HG03280 (cell line): ENCODE data around the gene SERPINA9.

Experiments
- ATAC-seq: cut with Tn5 transposase; IDR thresholded peaks from one replicate; pipeline ENCODE4 v1.9.1; 2021; ENCODE audit warnings: mild to moderate bottlenecking, moderate library complexity; ENCODE audit not compliant: unreplicated experiment

The SERPINA9 gene

GRCh38 chr14:94462763-94463572 lies 13.0 kb downstream of the SERPINA9 start:
- no peak for ATAC-seq

DNA sequence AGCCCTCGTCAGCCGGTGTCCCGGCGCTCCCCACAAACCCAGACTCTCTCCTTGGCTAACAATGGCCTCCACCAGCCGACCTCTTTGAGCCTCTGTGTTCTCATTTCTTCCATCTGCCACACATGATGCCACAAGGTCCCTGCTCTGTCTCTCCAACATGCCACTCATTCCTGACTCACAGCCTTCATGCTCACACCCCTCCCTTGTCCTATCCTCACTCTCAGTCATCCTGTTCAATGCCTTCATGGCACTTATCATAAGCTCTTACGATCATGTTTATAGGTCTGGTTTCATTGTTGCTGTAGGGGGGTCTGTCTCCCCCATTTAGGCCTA lies 13.8 kb downstream of the SERPINA9 start:
- ATAC-seq: no peak

DNA sequence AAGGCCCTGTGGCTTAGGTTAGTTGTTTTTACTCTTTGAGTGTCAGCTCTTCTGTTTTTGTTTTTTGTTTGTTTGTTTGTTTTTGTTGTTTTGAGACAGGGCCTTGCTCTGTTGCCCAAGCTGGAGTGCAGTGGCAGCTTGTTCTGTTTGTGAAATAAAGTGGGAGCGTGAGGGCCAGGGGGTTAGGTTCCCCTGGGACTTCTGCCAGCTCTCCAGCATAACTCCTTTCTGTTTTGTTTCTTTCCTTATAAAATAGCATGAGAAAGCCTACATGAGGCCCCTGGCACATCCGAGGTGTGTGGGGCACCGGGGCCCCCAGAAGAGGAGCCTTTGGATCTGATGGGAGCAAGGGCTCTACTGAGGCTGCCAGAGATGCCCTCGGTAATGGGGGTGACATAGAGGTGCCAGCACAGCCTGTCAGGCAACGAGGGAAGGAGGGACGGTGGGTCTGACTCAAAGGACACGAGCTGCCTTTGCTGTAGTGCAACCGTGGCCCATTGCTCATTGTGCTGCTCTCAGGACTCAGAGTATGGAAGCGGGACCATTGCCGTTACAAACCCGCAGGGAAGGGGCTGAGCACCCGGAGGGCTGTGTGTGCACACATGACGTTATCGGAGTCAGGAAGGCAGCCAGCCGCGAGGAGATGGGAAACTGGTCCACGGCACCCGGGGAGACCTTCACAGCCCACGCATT lies 14.3 kb downstream of the SERPINA9 start:
- no peak for ATAC-seq

GRCh38 chr14:94460631-94461416 lies 15.2 kb downstream of the SERPINA9 start:
- ATAC-seq: no peak

GRCh38 chr14:94458558-94459205 lies 17.3 kb downstream of the SERPINA9 start:
- ATAC-seq: no peak

GRCh38 chr14:94458096-94458495 lies 17.9 kb downstream of the SERPINA9 start:
- no peak for ATAC-seq

DNA sequence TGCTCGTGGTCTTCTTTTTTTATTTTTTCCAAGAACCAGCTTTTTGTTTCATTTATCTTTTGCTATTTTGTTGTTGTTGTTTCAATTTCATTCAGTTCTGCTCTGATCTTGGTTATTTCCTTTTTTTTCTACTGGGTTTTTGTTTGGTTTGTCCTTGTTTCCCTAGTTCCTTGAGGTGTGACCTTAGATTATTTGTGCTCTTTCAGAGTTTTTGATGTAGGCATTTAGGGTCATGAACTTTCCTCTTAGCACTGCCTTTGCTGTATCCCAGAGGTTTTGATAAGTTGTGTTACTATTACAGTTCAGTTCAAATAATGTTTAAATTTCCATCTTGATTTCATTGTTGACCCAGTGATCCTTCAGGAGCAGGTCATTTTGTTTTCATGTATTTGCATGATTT lies 20.1 kb downstream of the SERPINA9 start:
- no peak for ATAC-seq

- no peak for ATAC-seq
Measured at GRCh38 chr14:94451826-94452225, 24.2 kb downstream of the SERPINA9 start.

GRCh38 chr14:94451091-94451771 lies 24.8 kb downstream of the SERPINA9 start:
- ATAC-seq: no peak

GRCh38 chr14:94450722-94451090 lies 25.3 kb downstream of the SERPINA9 start:
- no peak for ATAC-seq

GRCh38 chr14:94449930-94450329 lies 26.1 kb downstream of the SERPINA9 start:
- ATAC-seq: no peak

DNA sequence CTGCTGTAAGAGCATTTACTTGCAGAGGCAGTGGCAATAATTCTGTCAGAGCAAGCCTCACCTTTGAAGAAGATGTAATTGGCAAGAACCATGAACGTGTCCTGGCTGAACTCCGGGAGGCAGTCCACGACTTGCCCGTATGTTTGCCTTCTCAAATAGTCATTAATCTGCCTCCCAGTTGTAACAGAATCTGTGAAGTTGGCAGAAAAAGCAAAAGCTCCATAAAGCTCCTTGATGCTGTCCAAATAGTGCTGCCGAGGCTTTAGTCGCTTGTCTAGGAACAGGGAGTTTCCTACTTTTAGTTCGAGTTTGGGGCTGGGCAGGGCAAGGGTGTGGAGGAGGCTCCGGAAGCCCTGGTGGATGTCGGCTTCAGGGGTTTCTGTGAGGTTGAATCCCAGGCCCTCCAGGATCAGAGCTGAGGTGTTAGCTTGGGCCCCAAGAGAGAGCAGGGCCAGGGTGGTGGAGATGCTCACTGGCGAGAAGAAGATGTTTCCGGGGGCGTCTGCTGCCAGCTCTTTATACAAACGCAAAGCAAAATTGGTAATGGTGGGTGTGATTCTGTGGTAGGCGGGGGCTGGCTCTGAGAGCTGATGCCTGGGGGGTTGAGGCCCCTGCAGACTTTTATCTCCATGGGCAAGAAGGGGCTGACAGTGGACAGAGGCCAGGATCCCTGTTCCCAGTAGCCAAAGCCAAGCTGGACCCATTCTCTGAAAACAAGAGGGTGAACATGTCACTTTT lies 27.8 kb downstream of the SERPINA9 start:
- no peak for ATAC-seq

- no peak for ATAC-seq
Measured at GRCh38 chr14:94447206-94447605, 28.8 kb downstream of the SERPINA9 start.

DNA sequence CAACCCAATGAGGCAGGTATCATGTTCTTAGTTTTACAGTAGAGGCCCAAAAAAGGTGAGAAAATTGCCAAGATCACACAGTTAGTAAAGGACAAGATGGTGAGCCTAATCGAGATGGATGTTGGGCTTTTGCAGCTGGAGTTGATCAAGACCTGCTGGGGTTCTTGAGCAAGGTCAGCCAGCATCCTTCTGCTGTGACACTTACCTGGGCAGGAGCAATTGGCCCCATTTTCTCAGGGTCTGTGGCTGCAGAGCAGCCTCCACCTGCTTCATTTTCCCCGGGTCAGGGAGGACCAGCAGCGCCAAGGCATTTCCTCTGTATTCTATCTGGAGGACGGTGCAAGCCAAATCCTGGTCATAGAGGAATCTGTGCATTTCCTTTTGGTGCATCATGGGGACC lies 29.9 kb downstream of the SERPINA9 start:
- ATAC-seq: no peak

GRCh38 chr14:94445003-94445402 lies 31.0 kb downstream of the SERPINA9 start:
- ATAC-seq: no peak

- ATAC-seq: no peak
Measured at GRCh38 chr14:94441531-94442205, 34.3 kb downstream of the SERPINA9 start.

DNA sequence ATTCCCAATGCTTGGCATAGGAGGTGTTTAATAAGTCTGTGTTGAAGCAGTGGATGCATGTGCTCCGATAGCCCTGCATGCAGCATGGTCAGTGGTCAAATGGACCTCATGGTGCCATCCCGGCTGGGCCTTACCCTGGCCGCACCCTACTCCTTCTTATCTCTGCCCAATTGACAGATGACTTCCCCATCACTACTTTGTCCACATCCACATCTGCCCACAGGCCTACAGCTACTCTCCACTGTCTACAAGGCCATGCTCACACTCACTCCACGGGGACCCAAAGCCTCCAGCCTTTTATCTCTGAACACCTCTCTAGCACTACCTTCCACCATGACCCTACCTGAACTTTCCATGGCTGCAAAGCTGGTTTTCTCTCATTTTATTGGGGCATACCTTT lies 34.9 kb downstream of the SERPINA9 start:
- no peak for ATAC-seq

GRCh38 chr14:94439453-94440057 lies 36.4 kb downstream of the SERPINA9 start:
- ATAC-seq: no peak

DNA sequence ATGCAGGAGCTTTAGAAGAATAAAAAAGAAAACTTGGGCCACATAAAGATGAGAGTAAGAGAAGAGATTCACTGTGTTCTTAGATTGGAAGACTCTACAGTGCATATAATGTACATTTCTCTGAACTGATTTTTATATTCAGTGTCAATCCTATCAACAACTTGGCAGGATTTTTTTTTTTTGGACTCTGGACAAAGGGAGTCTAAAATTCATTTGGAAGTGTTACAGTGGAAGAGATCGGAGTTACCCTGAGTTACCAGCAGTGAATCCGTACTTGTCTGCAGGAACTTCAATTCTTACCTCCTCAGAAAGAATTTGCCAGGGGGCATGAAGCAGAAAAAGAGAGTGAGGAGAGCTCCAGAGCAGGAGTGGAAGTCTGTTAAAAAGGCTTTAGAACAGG lies 47.4 kb downstream of the SERPINA9 start:
- no peak for ATAC-seq
